Transverse colon (tissue), 3 donors: Measurements from ENCODE around the gene TMEM106C.

ENCODE experiments used
- CTCF ChIP-seq, 5 experiments: fragments of 200-600 bp in 3 of 5; fragments of 450-650 bp in 2 of 5; sonication (generic) in 3 of 5; IDR thresholded peaks; 1 replicate in 2 of 5; 2 replicates in 3 of 5; pipeline ENCODE4 v1.5.1; 2016 to 2017; ENCODE audit warnings: antibody characterized with exemption in 5 of 5, inconsistent platforms in 3 of 5, mild to moderate bottlenecking in 2 of 5, moderate library complexity in 1 of 5
- EP300 ChIP-seq: sonication (generic); formaldehyde crosslinking; IDR thresholded peaks from one replicate; pipeline ENCODE4 v1.6.1; 2017; ENCODE audit warnings: antibody characterized with exemption, low read depth

- no peak for TF ChIP-seq CTCF (IDR thresholded peaks at IDR 0.05)
- TF ChIP-seq EP300, result no peak
Measured at GRCh38 chr12:47987411-47988072, 24.1 kb downstream of the TMEM106C start.
